Measurements from ENCODE around the gene CHCHD3.

The CHCHD3 gene

GRCh38 chr7:133081599-133082389 is at the start of gene CHCHD3:
CHCHD3 (minus strand) TSS chr7:133082090; CDS start chr7:133081937, 153 bp downstream.
- peak; percentile 98 for DNase-seq

GRCh38 chr7:133130166-133130565 is 48.3 kb upstream of the CHCHD3 start:
- DNase-seq: no peak

GRCh38 chr7:133126422-133126821 is 44.5 kb upstream of the CHCHD3 start:
- DNase-seq: no peak

GRCh38 chr7:133124974-133125373 is 43.1 kb upstream of the CHCHD3 start:
- DNase-seq: no peak

- DNase-seq: no peak
These were observed 39.4 kb upstream of the CHCHD3 start for GRCh38 chr7:133121175-133121844.

GRCh38 chr7:133119067-133119466 is 37.2 kb upstream of the CHCHD3 start:
- no peak for DNase-seq

GRCh38 chr7:133118261-133118660 is 36.4 kb upstream of the CHCHD3 start:
- DNase-seq: no peak

- no peak for DNase-seq
These were observed 35.6 kb upstream of the CHCHD3 start for GRCh38 chr7:133117452-133117851.

- DNase-seq: no peak
These were observed 33.7 kb upstream of the CHCHD3 start for GRCh38 chr7:133115596-133115995.

- no peak for DNase-seq
These were observed 32.6 kb upstream of the CHCHD3 start for GRCh38 chr7:133114519-133114918.

GRCh38 chr7:133112976-133113375 is 31.1 kb upstream of the CHCHD3 start:
- DNase-seq: no peak

- no peak for DNase-seq
These were observed 30.4 kb upstream of the CHCHD3 start for GRCh38 chr7:133112335-133112734.

- no peak for DNase-seq
These were observed 28.4 kb upstream of the CHCHD3 start for GRCh38 chr7:133110312-133110711.

GRCh38 chr7:133109816-133110215 is 27.9 kb upstream of the CHCHD3 start:
- peak; percentile 5 for DNase-seq

GRCh38 chr7:133108023-133108422 is 26.1 kb upstream of the CHCHD3 start:
- no peak for DNase-seq

GRCh38 chr7:133102276-133103060 is 20.6 kb upstream of the CHCHD3 start:
- no peak for DNase-seq

- no peak for DNase-seq
These were observed 17.9 kb upstream of the CHCHD3 start for GRCh38 chr7:133099633-133100286.

- DNase-seq: peak; percentile 20
These were observed 13.3 kb upstream of the CHCHD3 start for GRCh38 chr7:133095119-133095671.

- no peak for DNase-seq
These were observed 10.1 kb upstream of the CHCHD3 start for GRCh38 chr7:133091943-133092464.

GRCh38 chr7:133082390-133082766 is 488 bp upstream of the CHCHD3 start:
- DNase-seq: no peak

- peak; percentile 34 for DNase-seq
These were observed 731 bp downstream of the CHCHD3 start for GRCh38 chr7:133081119-133081598.

GRCh38 chr7:133079296-133079695 is 2.6 kb downstream of the CHCHD3 start:
- no peak for DNase-seq

Data from EL (cell line).